HEK293T (cell line): ENCODE measurements around the gene SH3RF3.

Experiments used
- BHLHE40 ChIP-seq: fragments of 450-650 bp; IDR thresholded peaks from 2 replicates; pipeline ENCODE4 v1.6.1; 2016; ENCODE audit warnings: mild to moderate bottlenecking, moderate library complexity, borderline replicate concordance
- CTBP1 ChIP-seq: fragments of 450-650 bp; IDR thresholded peaks from 2 replicates; pipeline ENCODE4 v1.6.1; 2016; ENCODE audit warnings: borderline replicate concordance
- ELF4 ChIP-seq: fragments of 450-650 bp; IDR thresholded peaks from 2 replicates; pipeline ENCODE4 v1.6.1; 2017; ENCODE audit warnings: antibody characterized with exemption
- FOXA1 ChIP-seq: fragments of 450-650 bp; IDR thresholded peaks from 2 replicates; pipeline ENCODE4 v1.6.1; 2016; ENCODE audit warnings: mild to moderate bottlenecking
- FOXK2 ChIP-seq: fragments of 450-650 bp; IDR thresholded peaks from 2 replicates; pipeline ENCODE4 v1.6.1; 2016; ENCODE audit warnings: mild to moderate bottlenecking
- FOXM1 ChIP-seq: fragments of 450-650 bp; IDR thresholded peaks from 2 replicates; pipeline ENCODE4 v1.6.1; 2017; ENCODE audit warnings: mild to moderate bottlenecking, borderline replicate concordance
- HDGF ChIP-seq: fragments of 450-650 bp; IDR thresholded peaks from 2 replicates; pipeline ENCODE4 v1.6.1; 2017; ENCODE audit warnings: antibody characterized with exemption, borderline replicate concordance
- L3MBTL2 ChIP-seq: fragments of 450-650 bp; conservative IDR thresholded peaks from 2 replicates; pipeline ENCODE4 v1.6.1; 2016; ENCODE audit warnings: mild to moderate bottlenecking
- LEF1 ChIP-seq: fragments of 450-650 bp; IDR thresholded peaks from 2 replicates; pipeline ENCODE4 v1.6.1; 2017; ENCODE audit warnings: mild to moderate bottlenecking, borderline replicate concordance
- NFRKB ChIP-seq: fragments of 450-650 bp; IDR thresholded peaks from 2 replicates; pipeline ENCODE4 v1.6.1; 2016; ENCODE audit warnings: mild to moderate bottlenecking, moderate library complexity
- PKNOX1 ChIP-seq: fragments of 450-650 bp; IDR thresholded peaks from 2 replicates; pipeline ENCODE4 v1.6.1; 2016
- SP1 ChIP-seq: fragments of 450-650 bp; IDR thresholded peaks from 2 replicates; pipeline ENCODE4 v1.6.1; 2017
- SUZ12 ChIP-seq: fragments of 450-650 bp; IDR thresholded peaks from 2 replicates; pipeline ENCODE4 v1.6.1; 2016; ENCODE audit warnings: mild to moderate bottlenecking
- TARDBP ChIP-seq: fragments of 450-650 bp; IDR thresholded peaks from 2 replicates; pipeline ENCODE4 v1.6.1; 2016

DNA sequence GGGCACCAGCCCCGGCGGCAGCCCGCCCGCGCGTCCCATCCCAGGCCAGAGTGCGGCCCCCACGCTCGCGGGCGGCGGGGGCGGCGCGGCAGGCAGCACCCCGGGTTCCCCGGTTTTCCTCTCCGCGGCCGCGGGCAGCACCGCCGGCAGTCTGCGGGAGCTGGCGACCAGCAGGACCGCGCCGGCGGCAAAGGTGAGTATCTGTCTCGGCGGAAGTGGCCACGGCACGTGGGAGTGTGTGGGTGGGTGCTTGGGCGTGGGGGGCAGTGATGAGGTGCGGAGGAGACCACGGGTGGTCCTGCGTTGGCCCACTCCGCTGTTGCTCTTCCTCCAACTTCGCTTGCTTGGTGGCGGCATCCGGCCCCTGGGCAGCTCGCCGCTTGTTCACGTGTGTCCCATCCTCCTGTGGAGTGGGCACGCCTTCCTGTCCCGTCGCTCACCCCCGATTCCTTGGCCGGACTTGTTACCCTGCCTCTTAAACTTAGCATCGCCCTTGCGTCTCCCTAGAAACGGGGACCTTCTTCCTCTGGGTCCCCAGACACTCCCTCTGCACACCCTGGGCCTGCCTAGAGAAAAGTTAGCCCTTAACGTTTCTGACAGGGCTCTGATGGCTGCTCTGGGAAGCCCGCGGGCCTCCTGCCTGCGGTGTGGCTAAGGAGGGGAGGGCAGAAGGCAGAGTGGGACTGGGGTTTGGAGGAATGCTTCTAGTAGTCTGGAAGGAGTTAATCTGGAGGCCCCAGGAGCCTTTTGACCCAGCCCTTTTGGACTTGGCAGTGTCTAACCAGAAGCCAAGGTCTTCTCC is 1.1 kb downstream of the SH3RF3 start:
- TF ChIP-seq BHLHE40 (no peak), SP1 (no peak), FOXK2 (no peak), SUZ12 (no peak), FOXA1 (no peak), TARDBP (no peak), NFRKB (no peak), HDGF (no peak), L3MBTL2 (no peak), FOXM1 (no peak), ELF4 (no peak), PKNOX1 (no peak), CTBP1 (no peak), LEF1 (no peak)
